Stimulated activated CD8-positive, alpha-beta memory T cell treated with anti-CD3 and anti-CD28 coated beads, Interleukin-2, amount 100 ng/mL, for 48 hours (primary cell): ENCODE data around the gene XYLB.

Experiments
- DNase-seq, 2 donors: peaks; one replicate each; pipeline ENCODE4 v3.0.0-alpha.2; 2020; ENCODE audit warnings: low read depth in 2 of 2

XYLB gene

GRCh38 chr3:38323060-38323459 lies 23.5 kb upstream of the XYLB start:
- DNase-seq = no peak

- no peak for DNase-seq
Measured at GRCh38 chr3:38325256-38325655, 21.3 kb upstream of the XYLB start.

GRCh38 chr3:38327335-38328009 lies 19.1 kb upstream of the XYLB start:
- no peak for DNase-seq

- DNase-seq = no peak
Measured at GRCh38 chr3:38331257-38332022, 15.1 kb upstream of the XYLB start.

DNA sequence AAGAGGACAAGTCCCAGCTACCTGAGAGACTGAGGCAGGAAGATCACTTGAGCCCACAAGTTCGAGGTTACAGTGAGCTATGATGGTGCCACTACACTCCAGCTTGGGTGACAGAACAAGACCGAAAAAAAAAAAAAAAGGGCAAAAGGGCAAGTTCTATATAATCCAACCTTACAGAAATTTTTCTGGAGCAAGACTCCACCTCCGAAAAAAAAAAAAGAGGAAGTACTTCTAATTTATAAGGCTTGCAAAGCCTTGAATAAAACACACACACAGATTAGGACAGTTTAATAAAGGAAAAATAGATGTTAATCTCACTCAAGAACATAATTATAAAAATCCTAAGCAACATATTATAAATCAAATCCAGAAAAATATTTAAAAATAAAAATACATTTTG lies 14.4 kb upstream of the XYLB start:
- no peak for DNase-seq

- no peak for DNase-seq
Measured at GRCh38 chr3:38334142-38335055, 12.2 kb upstream of the XYLB start.

GRCh38 chr3:38335263-38335662 lies 11.3 kb upstream of the XYLB start:
- DNase-seq = no peak

GRCh38 chr3:38337703-38338102 lies 8.9 kb upstream of the XYLB start:
- DNase-seq = no peak

DNA sequence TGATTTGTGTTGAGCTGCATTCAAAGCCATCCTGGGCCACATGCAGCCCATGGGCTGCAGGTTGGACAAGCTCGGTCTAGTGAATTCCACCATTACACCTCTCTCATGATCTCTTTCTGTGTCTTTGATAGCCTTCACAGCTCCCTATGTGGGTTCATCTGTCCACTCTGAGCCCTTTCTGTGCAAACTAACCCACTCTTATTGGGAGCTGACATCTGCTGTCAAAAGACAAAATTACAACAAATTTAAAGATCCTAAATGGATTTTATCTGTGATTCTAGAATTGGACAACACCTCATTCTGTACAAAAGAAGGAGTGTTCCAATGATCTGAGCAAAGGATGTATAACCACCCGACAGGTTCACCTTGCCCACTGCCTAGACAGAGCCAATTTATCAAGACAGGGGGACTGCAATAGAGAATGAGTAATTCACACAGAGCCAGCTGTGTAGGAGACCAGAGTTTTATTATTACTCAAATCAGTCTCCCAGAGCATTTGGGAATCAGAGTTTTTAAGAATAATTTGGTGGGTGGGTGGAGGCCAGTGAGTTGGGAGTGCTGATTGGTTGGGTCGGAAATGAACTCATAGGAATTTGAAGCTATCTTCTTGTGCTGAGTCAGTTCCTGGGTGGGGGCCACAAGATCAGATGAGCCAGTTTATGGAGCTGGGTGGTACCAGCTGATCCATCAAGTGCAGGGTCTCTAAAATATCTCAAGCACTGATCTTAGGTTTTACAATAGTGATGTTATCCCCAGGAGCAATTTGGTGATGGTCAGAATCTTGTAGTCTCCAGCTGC lies 2.6 kb upstream of the XYLB start:
- no peak for DNase-seq

- no peak for DNase-seq
Measured at GRCh38 chr3:38345879-38346586, 552 bp upstream of the XYLB start.

- DNase-seq = no peak
Measured at GRCh38 chr3:38347421-38348200, 1.0 kb downstream of the XYLB start.

DNA sequence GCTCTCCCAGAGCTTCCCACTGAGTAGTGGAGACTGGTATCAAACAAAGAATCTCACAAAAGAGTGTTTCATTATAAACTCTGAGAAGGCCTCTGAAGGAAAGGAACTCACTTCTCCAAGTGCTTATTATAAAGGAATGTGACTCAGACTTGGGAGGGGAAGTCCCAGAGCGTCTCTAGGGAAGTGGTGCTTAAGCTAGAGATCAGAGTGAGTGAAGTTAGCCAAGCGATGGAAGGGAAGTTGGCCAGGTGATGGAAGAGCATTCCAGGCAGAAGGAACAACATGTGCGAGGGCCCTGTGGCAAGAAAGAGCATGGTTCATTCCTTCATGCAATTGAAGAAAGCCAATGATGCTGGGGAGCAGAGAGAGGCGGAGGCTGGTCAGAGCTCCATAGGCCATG lies 2.3 kb downstream of the XYLB start:
- no peak for DNase-seq

DNA sequence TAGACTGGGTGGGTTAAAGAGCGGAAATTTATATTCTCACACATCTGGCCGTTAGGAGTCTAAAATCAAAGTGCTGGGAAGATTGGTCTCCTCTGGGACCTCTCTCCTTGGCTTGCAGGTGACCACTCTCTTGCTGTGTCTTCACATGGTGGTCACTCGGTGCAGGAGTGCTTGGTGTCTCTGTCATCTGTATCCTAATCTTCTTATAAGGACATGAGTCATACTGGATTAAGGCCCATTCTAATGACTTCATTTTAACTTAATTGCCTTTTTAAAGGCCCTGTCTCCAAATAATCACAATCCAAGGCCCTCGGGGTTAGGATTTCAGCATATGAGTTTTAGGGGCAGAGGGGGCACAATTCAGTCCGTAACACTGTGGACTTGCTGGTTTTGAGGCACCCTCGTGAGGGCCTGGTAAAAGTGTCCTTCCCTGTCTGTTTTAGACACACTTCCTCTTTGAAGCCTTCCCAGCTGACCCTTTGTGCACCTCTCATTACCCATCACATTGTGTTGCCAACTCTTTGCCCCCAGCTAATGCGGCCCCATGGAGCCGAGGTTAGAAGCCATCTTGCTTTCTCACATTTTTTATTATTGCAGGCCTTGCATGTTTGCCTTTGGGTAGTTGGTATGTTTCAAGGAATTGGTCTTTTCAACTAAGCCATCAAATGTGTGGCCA lies 3.2 kb downstream of the XYLB start:
- no peak for DNase-seq

DNA sequence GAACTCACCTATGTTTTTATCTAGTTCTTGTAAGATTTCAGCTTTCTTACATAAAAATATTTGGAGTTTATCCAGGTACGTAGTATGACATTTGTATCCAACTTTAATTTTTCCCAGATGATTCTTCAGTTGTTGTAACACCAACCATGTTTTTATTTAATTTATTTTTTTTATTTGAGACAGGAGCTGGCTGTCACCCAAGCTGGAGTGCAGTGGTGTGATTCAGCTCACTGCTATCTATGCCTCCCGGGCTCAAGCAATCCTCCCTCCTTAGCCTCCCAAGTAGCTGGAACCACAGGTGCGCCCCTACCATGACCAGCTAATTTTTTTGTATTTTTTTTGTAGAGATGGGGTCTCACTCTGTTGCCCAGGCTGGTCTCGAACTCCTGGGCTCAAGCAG lies 6.6 kb downstream of the XYLB start:
- DNase-seq = no peak

DNA sequence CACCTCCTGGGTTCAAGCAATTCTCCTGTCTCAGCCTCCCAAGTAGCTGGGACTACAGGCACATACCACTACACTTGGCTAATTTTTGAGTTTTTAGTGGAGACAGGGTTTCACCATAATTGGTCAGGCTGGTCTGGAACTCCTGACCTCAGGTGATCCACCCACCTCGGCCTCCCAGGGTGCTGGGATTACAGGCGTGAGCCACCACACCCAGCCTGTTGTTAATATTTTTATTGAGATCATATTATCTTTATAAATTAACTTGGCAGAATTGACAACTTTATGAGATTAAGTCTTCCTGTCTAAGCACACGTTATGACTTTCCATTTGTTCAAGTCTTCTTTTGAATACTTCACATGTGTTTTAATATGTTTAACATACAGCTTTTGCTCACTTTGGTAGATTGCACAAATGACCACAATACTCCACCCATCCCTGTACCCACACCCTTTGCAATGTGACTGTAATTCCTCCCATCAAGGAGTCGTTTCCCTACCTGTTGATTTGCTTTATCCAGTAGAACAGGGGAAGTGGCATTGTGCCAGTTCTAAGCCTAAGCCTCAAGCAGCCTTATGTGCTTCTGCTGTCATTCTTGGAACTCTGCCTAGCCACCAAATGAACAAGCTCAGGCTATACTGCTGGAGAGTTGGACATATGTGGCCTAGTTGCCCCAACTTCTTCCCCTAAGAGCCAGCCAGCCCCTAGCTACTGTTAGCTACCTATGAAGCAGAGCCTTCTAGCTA lies 8.2 kb downstream of the XYLB start:
- no peak for DNase-seq

DNA sequence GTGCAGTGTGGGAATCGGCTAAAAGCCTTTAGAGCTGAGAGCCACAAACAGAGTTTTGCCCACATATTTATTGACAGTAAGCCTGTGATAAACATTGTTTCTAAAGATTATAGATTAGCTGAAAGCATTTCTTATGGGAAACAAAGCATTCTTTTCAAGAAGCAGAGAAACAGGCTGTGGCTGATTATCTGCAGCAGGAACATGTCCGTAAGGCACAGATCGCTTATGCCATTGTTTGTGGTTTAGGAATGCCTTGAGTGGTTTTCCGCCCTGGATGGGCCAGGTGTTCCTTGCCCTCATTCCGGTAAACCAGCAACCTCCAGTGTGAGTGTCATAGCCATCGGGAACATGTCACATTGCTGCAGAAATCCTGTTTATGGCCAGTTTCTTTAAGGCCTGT lies 12.5 kb downstream of the XYLB start:
- no peak for DNase-seq

GRCh38 chr3:38360345-38360744 lies 13.8 kb downstream of the XYLB start:
- no peak for DNase-seq

DNA sequence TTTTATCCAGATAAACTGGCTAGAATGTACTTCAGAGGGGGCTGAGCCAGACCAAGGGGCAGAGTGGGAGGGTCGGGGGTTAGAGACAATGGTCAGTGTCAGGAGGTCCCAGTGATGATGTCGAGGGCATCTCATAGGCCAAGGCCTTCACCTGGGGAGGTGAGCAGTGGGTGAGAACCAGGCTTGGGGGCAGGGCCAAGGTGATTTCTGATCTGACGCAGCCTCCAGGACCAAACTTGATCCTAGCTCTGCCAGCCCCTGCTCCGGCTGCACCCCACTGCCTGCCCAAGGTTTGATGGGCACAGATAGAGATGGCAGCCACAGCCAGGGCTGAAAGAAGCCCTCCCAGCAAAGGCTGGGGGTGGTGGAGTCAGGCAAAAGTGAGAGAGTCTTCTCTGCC lies 14.9 kb downstream of the XYLB start:
- no peak for DNase-seq

DNA sequence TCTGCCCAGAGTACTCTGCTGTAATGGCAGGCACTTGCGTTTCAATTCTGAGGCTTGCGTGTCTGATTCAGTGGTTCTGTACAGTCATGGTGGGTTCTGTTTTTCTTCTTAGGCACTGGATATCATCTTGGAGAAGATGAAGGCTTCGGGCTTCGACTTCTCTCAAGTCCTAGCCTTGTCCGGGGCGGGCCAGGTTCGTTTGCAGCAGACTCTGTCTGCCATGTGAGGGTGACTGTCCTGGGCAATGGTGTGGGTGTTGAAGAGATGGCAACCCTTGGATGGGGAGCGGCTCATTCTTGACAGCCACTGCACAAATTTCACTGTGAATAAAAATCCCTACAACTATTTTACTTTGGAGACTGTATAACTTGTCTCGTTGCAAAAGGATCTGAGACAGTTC lies 16.2 kb downstream of the XYLB start:
- no peak for DNase-seq
